ENCODE measurements around the gene CD8B. TPM values are rescaled to one million over a fixed set of nuclear protein-coding genes. Genes with fewer than 3 reads are reported as not detected.
"Not testable (repeated sequence)": the region's sequence is repeated elsewhere in the genome, so short reads cannot be mapped to it uniquely, and the experiment has no call there.

The CD8B gene
- total RNA-seq, 6 experiments from 2014 or later = 0.25 to 0.68 (median 0.27) TPM; not detected in 3

DNA sequence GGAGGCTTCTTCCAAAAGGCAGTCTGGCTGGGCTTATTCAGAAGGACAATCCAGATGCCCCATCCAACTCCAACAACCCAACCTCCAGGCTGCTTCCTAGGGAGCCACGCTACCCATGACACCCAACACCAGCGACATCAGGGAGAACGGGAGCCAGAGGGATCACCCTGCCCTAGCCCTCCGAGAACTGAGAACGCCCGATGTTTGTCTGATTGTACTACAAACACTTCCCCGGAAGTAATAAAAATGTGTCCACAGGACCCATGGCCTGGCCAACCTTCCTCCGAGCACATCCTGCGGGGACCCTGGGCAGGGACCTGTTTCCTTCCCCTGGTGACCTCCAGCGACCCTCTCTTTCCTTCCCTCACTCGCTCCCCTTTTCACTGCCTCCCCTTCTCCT is 511 bp downstream of the CD8B start:
- WGBS (ENCODE audit: insufficient coverage, low coverage, low lambda C conversion rate, missing lambda C conversion rate) = 13% methylated on average over 4 of the region's 11 CpGs
- ATAC-seq = peak in 1 of 4 donors; percentile 13
- DNase-seq; intact Hi-C loops (cut with DNase I); H3K36me3 ChIP-seq; H3K9me3 ChIP-seq; H3K27ac ChIP-seq; H3K4me3 ChIP-seq; H3K4me1 ChIP-seq; H3K27me3 ChIP-seq: not testable (repeated sequence)

DNA sequence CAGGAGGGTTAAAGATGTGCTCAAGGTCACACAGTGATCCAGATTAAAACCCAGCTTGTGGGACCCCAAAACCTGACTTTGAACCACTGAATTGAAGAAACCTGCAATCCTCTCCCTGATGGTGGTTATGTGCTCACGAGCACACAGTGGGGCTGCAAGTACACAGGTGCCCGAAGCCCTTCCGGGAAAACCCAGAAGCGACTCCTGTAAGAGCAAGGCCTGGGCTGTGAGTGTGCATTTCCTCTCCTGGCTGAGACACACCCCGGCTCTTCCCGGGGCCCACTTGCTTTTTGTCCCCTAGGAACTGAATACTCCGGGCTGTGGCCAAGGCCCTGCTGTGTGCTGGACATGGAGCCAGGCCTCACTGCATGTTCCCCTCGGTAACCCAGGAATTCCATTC is 1.1 kb downstream of the CD8B start:
- H3K4me1 ChIP-seq; ATAC-seq; H3K27me3 ChIP-seq; H3K9me3 ChIP-seq; H3K4me3 ChIP-seq; H3K36me3 ChIP-seq; H3K27ac ChIP-seq; intact Hi-C loops (cut with DNase I); DNase-seq: not testable (repeated sequence)
- 46% methylated on average over 3 of the region's 8 CpGs for WGBS (ENCODE audit: insufficient coverage, low coverage, low lambda C conversion rate, missing lambda C conversion rate)

DNA sequence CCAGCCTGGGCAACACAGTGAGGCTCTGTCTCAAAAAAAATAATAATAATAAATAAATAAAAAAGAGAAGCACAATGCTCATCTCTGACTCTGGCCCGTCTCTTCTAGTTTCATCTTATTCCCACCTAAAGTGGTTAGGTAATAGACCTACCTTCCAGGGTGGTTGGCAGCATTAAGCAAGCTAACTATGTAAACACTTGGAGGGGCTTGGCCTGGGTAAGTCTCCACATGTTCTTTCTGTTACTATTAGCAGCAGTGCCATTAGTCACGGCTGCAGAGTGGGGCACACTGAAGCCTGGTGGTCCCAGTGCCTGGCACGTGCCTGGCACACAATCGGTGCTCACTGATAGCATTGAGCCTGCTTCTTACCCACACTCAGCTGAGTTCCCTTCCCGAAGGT is 4.0 kb downstream of the CD8B start:
- H3K27ac ChIP-seq; ATAC-seq; H3K9me3 ChIP-seq; H3K4me1 ChIP-seq; H3K36me3 ChIP-seq; DNase-seq; H3K27me3 ChIP-seq; H3K4me3 ChIP-seq; intact Hi-C loops (cut with DNase I): not testable (repeated sequence)
- WGBS (ENCODE audit: insufficient coverage, low coverage, low lambda C conversion rate, missing lambda C conversion rate) = 88% methylated on average over 1 of the region's 5 CpGs

DNA sequence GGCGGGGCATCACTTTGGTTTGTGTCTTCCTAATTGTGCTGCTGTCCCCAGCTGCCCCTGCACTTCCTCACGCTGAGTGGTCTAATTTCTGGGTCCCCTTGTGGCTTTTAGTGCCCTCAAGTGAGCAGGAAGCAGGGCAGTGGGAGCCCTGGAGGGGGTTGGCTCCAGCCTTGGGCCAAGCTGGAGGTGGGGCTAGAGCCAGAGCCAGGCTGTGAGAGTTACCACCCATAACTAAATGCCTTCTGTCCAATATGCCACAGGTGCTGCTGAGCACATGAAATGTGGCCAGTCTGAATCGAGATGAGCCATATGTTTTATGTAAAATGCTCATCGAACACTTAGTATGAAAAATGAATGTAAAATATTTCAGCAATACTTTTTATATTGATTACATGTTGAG is 5.2 kb downstream of the CD8B start:
- H3K27me3 ChIP-seq; H3K9me3 ChIP-seq; H3K36me3 ChIP-seq; ATAC-seq; H3K4me3 ChIP-seq; H3K27ac ChIP-seq; DNase-seq; intact Hi-C loops (cut with DNase I); H3K4me1 ChIP-seq: not testable (repeated sequence)
- no CpG with 5 or more reads among the region's 4 CpGs for WGBS (ENCODE audit: insufficient coverage, low coverage, low lambda C conversion rate, missing lambda C conversion rate)

DNA sequence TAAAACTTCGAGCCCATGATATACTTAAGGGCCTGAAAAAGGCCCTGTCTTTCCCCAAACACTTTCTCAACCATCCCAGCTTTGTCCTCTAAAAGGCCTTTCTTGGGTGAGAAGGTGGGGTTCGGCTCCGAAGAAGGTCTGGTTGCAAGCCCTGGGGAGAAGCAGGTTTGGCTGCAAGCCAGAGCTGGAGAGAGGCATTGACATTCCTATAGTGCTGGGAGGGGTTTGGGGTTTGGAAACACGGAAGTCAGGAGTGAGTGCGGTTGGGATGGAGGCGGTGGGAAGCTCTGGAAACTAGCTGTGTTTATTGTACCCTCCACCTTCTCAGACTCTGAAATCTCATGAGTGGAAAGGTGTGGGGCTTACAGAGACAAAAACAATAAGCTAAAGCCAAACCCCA is 5.7 kb downstream of the CD8B start:
- H3K9me3 ChIP-seq; DNase-seq; H3K27me3 ChIP-seq; intact Hi-C loops (cut with DNase I); H3K36me3 ChIP-seq; ATAC-seq; H3K27ac ChIP-seq; H3K4me1 ChIP-seq; H3K4me3 ChIP-seq: not testable (repeated sequence)
- 65% methylated on average over 5 of the region's 6 CpGs for WGBS (ENCODE audit: insufficient coverage, low coverage, low lambda C conversion rate, missing lambda C conversion rate)

DNA sequence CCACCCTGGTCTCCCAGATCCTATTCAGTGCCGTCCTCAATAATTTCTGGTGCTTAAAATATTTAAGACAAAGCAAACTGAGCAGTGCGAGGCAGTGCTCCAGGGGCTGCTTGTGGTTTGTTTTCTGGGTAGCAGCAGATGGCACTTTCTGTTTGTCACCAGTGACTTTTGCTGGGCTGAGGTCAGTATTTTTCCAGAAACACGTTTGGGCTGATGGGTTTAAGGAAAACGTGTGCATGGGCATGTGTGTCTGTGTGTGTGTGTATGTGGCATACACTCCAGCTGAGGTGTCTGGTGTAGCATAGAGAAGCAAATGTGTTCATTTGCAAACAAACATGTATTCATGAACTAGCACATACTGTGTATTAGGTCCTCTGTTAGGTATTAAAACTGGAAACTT is 10.1 kb downstream of the CD8B start:
- intact Hi-C loops (cut with DNase I); H3K27ac ChIP-seq; ATAC-seq; H3K9me3 ChIP-seq; H3K27me3 ChIP-seq; H3K4me3 ChIP-seq; DNase-seq; H3K36me3 ChIP-seq; H3K4me1 ChIP-seq: not testable (repeated sequence)
- 57% methylated on average over 4 of the region's 4 CpGs for WGBS (ENCODE audit: insufficient coverage, low coverage, low lambda C conversion rate, missing lambda C conversion rate)

DNA sequence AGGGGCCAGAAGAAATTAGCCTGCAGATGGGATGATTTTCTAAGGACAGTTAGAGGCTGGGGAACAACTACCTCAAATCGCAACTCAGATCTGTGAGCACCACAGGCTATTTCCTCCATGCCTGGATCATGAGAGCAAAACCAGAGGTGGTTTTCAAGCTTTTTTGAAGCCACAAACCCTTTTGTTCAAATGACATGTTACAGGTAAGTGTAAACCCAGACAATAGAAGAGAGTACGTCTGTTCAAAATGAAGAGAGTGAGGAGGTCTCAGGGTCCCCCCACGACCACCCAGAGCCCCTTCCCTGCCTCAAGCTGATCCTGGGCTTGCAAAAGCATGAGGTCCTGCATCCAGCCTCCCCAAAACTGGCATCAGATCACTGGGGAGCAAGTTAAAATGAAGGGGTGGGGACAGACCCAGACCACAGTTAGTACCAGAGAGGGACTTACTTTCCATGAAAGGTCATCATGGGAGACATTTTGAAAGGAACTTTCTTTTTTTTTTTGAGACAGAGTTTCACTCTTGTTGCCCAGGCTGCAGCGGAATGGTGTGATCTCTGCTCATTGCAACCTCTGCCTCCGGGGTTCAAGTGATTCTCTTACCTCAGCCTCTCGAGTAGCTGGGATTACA is 19.0 kb downstream of the CD8B start:
- H3K9me3 ChIP-seq; intact Hi-C loops (cut with DNase I); ATAC-seq; H3K27ac ChIP-seq; DNase-seq; H3K27me3 ChIP-seq; H3K4me1 ChIP-seq; H3K4me3 ChIP-seq; H3K36me3 ChIP-seq: not testable (repeated sequence)
- WGBS (ENCODE audit: insufficient coverage, low coverage, low lambda C conversion rate, missing lambda C conversion rate) = 81% methylated on average over 5 of the region's 6 CpGs

DNA sequence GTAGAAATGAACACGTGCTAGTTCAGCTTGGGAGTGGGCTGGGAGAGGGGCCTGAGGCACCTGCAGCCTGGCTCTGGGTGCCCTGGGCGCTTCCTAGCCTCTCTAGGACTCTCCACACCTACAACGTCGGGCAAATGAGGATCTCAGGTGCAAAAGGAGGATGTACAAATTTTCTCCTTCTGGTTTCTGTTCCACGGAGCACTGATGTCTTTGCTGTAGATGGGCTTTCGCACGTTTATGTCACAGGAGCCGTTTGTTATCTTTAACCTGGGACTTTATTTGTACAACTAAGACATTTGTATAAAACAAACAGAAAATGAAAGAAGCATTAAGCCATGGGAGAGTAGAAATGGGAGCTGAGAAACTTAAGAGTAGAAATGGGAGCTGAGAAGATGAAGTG is 20.4 kb downstream of the CD8B start:
- H3K4me3 ChIP-seq; ATAC-seq; H3K9me3 ChIP-seq; H3K36me3 ChIP-seq; H3K27me3 ChIP-seq; H3K27ac ChIP-seq; DNase-seq; H3K4me1 ChIP-seq; intact Hi-C loops (cut with DNase I): not testable (repeated sequence)
- WGBS (ENCODE audit: insufficient coverage, low coverage, low lambda C conversion rate, missing lambda C conversion rate) = 56% methylated on average over 4 of the region's 8 CpGs

DNA sequence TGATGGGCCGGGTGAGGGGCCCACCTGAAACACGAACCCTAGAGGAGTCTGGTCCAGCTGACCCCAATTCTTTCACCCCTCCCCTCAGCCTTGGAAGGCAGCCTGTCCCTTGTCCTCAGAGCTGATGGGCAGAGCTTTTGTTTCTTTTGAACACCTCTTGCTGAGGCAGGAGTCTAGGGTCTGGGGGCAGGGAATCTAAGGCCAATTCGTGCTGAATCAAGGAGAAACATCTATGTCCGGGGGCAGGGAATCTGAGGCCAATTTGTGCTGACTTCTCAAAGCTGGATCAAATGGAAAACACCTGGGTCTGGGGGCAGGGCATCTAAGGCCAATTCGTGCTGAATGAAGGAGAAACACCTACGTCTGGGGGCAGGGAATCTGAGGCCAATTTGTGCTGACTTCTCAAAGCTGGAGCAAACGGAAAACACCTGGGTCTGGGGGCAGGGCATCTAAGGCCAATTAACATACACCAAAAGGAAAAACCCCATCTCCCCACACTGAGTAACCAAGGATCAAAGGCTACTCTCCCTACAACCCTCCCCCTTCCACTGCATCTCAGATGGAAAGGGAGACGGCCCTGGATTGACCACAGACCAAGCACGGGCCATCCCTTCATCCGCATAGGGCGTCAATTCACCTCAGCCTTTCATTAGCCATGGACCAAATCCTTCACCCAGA is 21.7 kb downstream of the CD8B start:
- H3K4me3 ChIP-seq; H3K36me3 ChIP-seq; ATAC-seq; DNase-seq; intact Hi-C loops (cut with DNase I); H3K27me3 ChIP-seq; H3K27ac ChIP-seq; H3K9me3 ChIP-seq; H3K4me1 ChIP-seq: not testable (repeated sequence)
- 50% methylated on average over 2 of the region's 11 CpGs for WGBS (ENCODE audit: insufficient coverage, low coverage, low lambda C conversion rate, missing lambda C conversion rate)

DNA sequence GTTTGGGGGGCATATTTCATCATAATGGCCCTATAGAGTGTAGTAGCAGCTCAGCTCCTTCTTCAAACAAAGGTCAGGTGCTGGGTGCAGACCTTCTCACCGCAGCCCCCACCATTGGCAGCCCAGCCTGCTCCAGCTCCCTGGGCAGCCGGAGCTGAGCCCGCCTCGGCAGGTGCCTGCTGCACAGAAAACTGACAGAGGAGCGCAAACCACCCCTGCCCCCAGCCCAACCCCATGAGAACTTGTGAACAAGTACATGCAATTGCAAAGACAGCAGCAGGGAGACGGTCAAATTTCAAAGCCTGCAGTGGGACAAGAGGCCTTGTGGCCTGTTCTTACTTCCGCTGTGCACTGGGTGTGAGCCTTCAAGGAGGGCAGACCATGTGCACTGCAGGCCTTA is 22.2 kb downstream of the CD8B start:
- H3K36me3 ChIP-seq; H3K27me3 ChIP-seq; H3K9me3 ChIP-seq; H3K4me1 ChIP-seq; H3K27ac ChIP-seq; intact Hi-C loops (cut with DNase I); DNase-seq; ATAC-seq; H3K4me3 ChIP-seq: not testable (repeated sequence)
- WGBS (ENCODE audit: insufficient coverage, low coverage, low lambda C conversion rate, missing lambda C conversion rate) = no CpG with 5 or more reads among the region's 7 CpGs

DNA sequence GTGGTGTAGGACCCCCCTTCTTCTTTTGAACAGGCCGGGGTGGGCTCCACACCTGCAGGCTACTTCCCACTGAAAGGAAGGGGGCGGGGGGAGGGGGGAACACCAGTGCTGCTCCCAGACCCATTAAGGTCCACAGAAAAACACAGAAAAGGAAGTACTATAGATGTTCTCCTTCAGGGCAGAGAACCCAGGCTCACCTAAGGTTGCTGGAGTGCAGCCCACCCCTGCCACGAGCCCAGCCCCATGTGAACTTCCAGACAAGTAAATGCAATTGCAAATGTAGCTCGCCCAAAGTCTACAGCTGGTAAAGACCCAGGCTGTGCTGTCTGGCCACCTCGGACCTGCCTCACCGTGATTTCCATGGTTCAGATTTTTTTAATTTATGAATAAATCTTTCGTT is 24.0 kb downstream of the CD8B start:
- H3K4me1 ChIP-seq; H3K27me3 ChIP-seq; ATAC-seq; H3K4me3 ChIP-seq; H3K9me3 ChIP-seq; intact Hi-C loops (cut with DNase I); H3K27ac ChIP-seq; DNase-seq; H3K36me3 ChIP-seq: not testable (repeated sequence)
- 50% methylated on average over 4 of the region's 7 CpGs for WGBS (ENCODE audit: insufficient coverage, low coverage, low lambda C conversion rate, missing lambda C conversion rate)

Measured in right lobe of liver (tissue), 6 donors.